ENCODE measurements around the gene MAF.

Gene MAF

GRCh38 chr16:79598348-79599181 lies 2.0 kb downstream of the MAF start:
- H3K4me3 ChIP-seq (ENCODE audit: low read length): peak overlapping the region; percentile 91
- H3K4me1 ChIP-seq (ENCODE audit: insufficient read depth, low read length): peaks cover 27% of the 10 kb centered on the region; the same call in 1 of the 2 replicates
- no peaks in the 10 kb centered on the region for H3K9me3 ChIP-seq (ENCODE audit: insufficient read depth, low read depth, low read length)
- H3K9ac ChIP-seq (ENCODE audit: low read depth, low read length): peak overlapping the region; percentile 66; the same call in 1 of the 2 replicates
- H3K27me3 ChIP-seq (ENCODE audit: insufficient read depth, low read length): peaks cover 17% of the 10 kb centered on the region; the same call in 1 of the 2 replicates
- no peaks in the 10 kb centered on the region for H3K36me3 ChIP-seq (ENCODE audit: insufficient read depth, low read depth, low read length)
- no peak overlapping the region for H3K27ac ChIP-seq (ENCODE audit: low read length)

DNA sequence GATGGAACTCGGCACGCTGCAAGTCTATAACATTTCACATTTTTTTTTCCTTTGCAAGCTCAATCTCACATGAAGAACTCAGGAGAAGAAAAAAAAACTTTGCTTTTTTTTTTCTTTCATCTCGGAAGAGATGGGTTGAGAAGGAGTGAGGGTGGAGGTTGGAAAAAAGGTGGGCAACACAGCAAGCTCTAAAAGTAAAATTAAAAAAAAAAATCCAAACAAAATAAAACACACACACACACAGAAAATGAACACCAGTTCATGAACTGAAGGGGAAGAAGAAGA lies 2.5 kb downstream of the MAF start:
- Histone ChIP-seq H3K27me3 (ENCODE audit: insufficient read depth, low read length) (peaks cover 17% of the 10 kb centered on the region; the same call in 1 of the 2 replicates), H3K27ac (ENCODE audit: low read length) (no peak overlapping the region), H3K9ac (ENCODE audit: low read depth, low read length) (peak overlapping the region; percentile 66; the same call in 1 of the 2 replicates), H3K36me3 (ENCODE audit: insufficient read depth, low read depth, low read length) (no peaks in the 10 kb centered on the region), H3K4me3 (ENCODE audit: low read length) (peak overlapping the region; percentile 91), H3K4me1 (ENCODE audit: insufficient read depth, low read length) (peaks cover 30% of the 10 kb centered on the region; the same call in 1 of the 2 replicates), H3K9me3 (ENCODE audit: insufficient read depth, low read depth, low read length) (no peaks in the 10 kb centered on the region)

- Histone ChIP-seq H3K36me3 (ENCODE audit: insufficient read depth, low read depth, low read length) (no peaks in the 10 kb centered on the region), H3K9ac (ENCODE audit: low read depth, low read length) (peak overlapping the region; percentile 66; the same call in 1 of the 2 replicates)
Measured at GRCh38 chr16:79597277-79598062, 3.1 kb downstream of the MAF start.

DNA sequence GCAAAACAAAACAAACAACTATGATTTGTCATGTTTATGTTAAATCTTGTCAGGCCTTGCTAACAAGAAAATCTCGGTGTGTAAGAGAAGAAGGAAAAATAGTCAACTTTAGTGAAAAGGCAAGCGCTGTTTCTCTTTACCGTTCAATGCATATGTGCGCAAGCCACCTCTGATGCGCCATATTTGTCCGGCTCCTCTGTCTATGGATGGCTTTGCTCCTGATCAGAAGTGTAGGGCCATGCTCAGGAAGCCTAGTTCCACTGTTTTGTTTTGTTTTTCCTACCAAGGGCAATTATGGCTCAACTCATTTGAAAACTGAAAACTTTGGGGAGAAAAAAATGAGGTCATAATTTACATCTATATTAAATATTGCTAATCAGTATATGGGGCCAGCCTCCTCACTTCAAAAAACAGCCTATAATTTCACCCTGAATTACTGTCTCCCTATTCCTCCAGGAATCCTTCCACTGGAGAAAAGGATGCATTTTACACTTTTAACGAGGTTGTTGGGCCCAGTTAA lies 4.5 kb downstream of the MAF start:
- H3K9ac ChIP-seq (ENCODE audit: low read depth, low read length): no peak overlapping the region
- H3K9me3 ChIP-seq (ENCODE audit: insufficient read depth, low read depth, low read length): no peaks in the 10 kb centered on the region
- peak overlapping the region; percentile 91 for H3K4me3 ChIP-seq (ENCODE audit: low read length)
- H3K36me3 ChIP-seq (ENCODE audit: insufficient read depth, low read depth, low read length): no peaks in the 10 kb centered on the region
- no peak overlapping the region for H3K27ac ChIP-seq (ENCODE audit: low read length)
- peaks cover 38% of the 10 kb centered on the region; the same call in 1 of the 2 replicates for H3K4me1 ChIP-seq (ENCODE audit: insufficient read depth, low read length)
- peaks cover 12% of the 10 kb centered on the region; the same call in 1 of the 2 replicates for H3K27me3 ChIP-seq (ENCODE audit: insufficient read depth, low read length)

More at GRCh38 chr16:79597277-79598062, 3.1 kb downstream of the MAF start:
- no peaks in the 10 kb centered on the region for H3K9me3 ChIP-seq (ENCODE audit: insufficient read depth, low read depth, low read length)
- peaks cover 17% of the 10 kb centered on the region; the same call in 1 of the 2 replicates for H3K27me3 ChIP-seq (ENCODE audit: insufficient read depth, low read length)
- no peak overlapping the region for H3K27ac ChIP-seq (ENCODE audit: low read length)
- H3K4me3 ChIP-seq (ENCODE audit: low read length): peak overlapping the region; percentile 91
- peaks cover 30% of the 10 kb centered on the region; the same call in 1 of the 2 replicates for H3K4me1 ChIP-seq (ENCODE audit: insufficient read depth, low read length)

- Histone ChIP-seq H3K27ac (ENCODE audit: low read length) (no peak overlapping the region), H3K36me3 (ENCODE audit: insufficient read depth, low read depth, low read length) (no peaks in the 10 kb centered on the region), H3K4me3 (ENCODE audit: low read length) (no peak overlapping the region; the same call in 1 of the 2 replicates), H3K9ac (ENCODE audit: low read depth, low read length) (no peak overlapping the region), H3K4me1 (ENCODE audit: insufficient read depth, low read length) (peaks cover 38% of the 10 kb centered on the region; the same call in 1 of the 2 replicates), H3K27me3 (ENCODE audit: insufficient read depth, low read length) (peaks cover 12% of the 10 kb centered on the region; the same call in 1 of the 2 replicates), H3K9me3 (ENCODE audit: insufficient read depth, low read depth, low read length) (no peaks in the 10 kb centered on the region)
Measured at GRCh38 chr16:79595231-79595641, 5.3 kb downstream of the MAF start.

GRCh38 chr16:79593754-79594153 lies 6.8 kb downstream of the MAF start:
- H3K9me3 ChIP-seq (ENCODE audit: insufficient read depth, low read depth, low read length): no peaks in the 10 kb centered on the region
- H3K4me1 ChIP-seq (ENCODE audit: insufficient read depth, low read length): peaks cover 38% of the 10 kb centered on the region; the same call in 1 of the 2 replicates
- H3K27ac ChIP-seq (ENCODE audit: low read length): no peak overlapping the region
- no peaks in the 10 kb centered on the region for H3K36me3 ChIP-seq (ENCODE audit: insufficient read depth, low read depth, low read length)
- H3K9ac ChIP-seq (ENCODE audit: low read depth, low read length): no peak overlapping the region
- no peak overlapping the region for H3K4me3 ChIP-seq (ENCODE audit: low read length)
- H3K27me3 ChIP-seq (ENCODE audit: insufficient read depth, low read length): peaks cover 17% of the 10 kb centered on the region; the same call in 1 of the 2 replicates

GRCh38 chr16:79593074-79593531 lies 7.4 kb downstream of the MAF start:
- Histone ChIP-seq H3K9me3 (ENCODE audit: insufficient read depth, low read depth, low read length) (no peaks in the 10 kb centered on the region), H3K4me1 (ENCODE audit: insufficient read depth, low read length) (peaks cover 38% of the 10 kb centered on the region; the same call in 1 of the 2 replicates), H3K27me3 (ENCODE audit: insufficient read depth, low read length) (peaks cover 11% of the 10 kb centered on the region; the same call in 1 of the 2 replicates), H3K36me3 (ENCODE audit: insufficient read depth, low read depth, low read length) (no peaks in the 10 kb centered on the region), H3K9ac (ENCODE audit: low read depth, low read length) (no peak overlapping the region), H3K4me3 (ENCODE audit: low read length) (no peak overlapping the region), H3K27ac (ENCODE audit: low read length) (no peak overlapping the region)

- Histone ChIP-seq H3K4me1 (ENCODE audit: insufficient read depth, low read length) (peaks cover 29% of the 10 kb centered on the region; the same call in 1 of the 2 replicates), H3K9ac (ENCODE audit: low read depth, low read length) (no peak overlapping the region), H3K27me3 (ENCODE audit: insufficient read depth, low read length) (peaks cover 6% of the 10 kb centered on the region; the same call in 1 of the 2 replicates)
Measured at GRCh38 chr16:79592186-79592585, 8.4 kb downstream of the MAF start.

DNA sequence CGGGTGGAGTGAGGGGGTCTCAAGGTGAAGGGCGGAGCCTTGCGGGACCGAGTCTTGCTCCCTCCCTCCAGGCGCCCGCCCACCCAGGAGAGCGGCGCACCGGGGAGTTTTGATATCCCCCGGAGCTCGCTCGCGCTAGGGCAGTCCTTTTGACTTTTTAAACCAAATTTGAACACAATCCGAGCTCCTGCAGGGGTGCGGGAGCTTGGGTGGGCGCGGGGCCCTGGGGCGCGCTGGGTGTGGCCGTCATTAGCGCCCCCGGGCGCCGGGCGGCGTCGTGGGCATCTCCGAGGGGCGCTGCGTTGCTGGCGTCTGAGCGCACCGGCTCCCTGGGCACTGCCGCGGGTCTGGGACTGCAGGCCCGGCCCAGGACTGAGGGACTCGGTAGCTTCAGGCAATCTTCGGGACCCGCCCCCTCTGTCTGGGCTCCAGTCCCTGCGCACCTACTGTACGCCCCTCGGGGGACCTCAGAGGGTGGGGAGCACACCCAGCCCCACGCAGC lies 10.9 kb downstream of the MAF start:
- no peaks in the 10 kb centered on the region for H3K9me3 ChIP-seq (ENCODE audit: insufficient read depth, low read depth, low read length)
- no peaks in the 10 kb centered on the region for H3K36me3 ChIP-seq (ENCODE audit: insufficient read depth, low read depth, low read length)
- H3K27ac ChIP-seq (ENCODE audit: low read length): no peak overlapping the region
- H3K4me3 ChIP-seq (ENCODE audit: low read length): peak overlapping the region; percentile 38; the same call in 1 of the 2 replicates
- peaks cover 6% of the 10 kb centered on the region; the same call in 1 of the 2 replicates for H3K27me3 ChIP-seq (ENCODE audit: insufficient read depth, low read length)
- peaks cover 12% of the 10 kb centered on the region; the same call in 1 of the 2 replicates for H3K4me1 ChIP-seq (ENCODE audit: insufficient read depth, low read length)
- no peak overlapping the region for H3K9ac ChIP-seq (ENCODE audit: low read depth, low read length)

More at GRCh38 chr16:79592186-79592585, 8.4 kb downstream of the MAF start:
- H3K36me3 ChIP-seq (ENCODE audit: insufficient read depth, low read depth, low read length): no peaks in the 10 kb centered on the region
- H3K4me3 ChIP-seq (ENCODE audit: low read length): no peak overlapping the region
- H3K9me3 ChIP-seq (ENCODE audit: insufficient read depth, low read depth, low read length): no peaks in the 10 kb centered on the region
- no peak overlapping the region for H3K27ac ChIP-seq (ENCODE audit: low read length)

- Histone ChIP-seq H3K9ac (ENCODE audit: low read depth, low read length) (no peak overlapping the region), H3K27me3 (ENCODE audit: insufficient read depth, low read length) (peaks cover 6% of the 10 kb centered on the region; the same call in 1 of the 2 replicates), H3K4me3 (ENCODE audit: low read length) (no peak overlapping the region), H3K4me1 (ENCODE audit: insufficient read depth, low read length) (peaks cover 8% of the 10 kb centered on the region; the same call in 1 of the 2 replicates), H3K27ac (ENCODE audit: low read length) (no peak overlapping the region), H3K36me3 (ENCODE audit: insufficient read depth, low read depth, low read length) (no peaks in the 10 kb centered on the region), H3K9me3 (ENCODE audit: insufficient read depth, low read depth, low read length) (no peaks in the 10 kb centered on the region)
Measured at GRCh38 chr16:79587897-79588296, 12.6 kb downstream of the MAF start.

GRCh38 chr16:79587296-79587695 lies 13.2 kb downstream of the MAF start:
- peaks cover 12% of the 10 kb centered on the region; the same call in 1 of the 2 replicates for H3K4me1 ChIP-seq (ENCODE audit: insufficient read depth, low read length)
- no peaks in the 10 kb centered on the region for H3K36me3 ChIP-seq (ENCODE audit: insufficient read depth, low read depth, low read length)
- no peak overlapping the region for H3K4me3 ChIP-seq (ENCODE audit: low read length)
- no peak overlapping the region for H3K9ac ChIP-seq (ENCODE audit: low read depth, low read length)
- H3K27me3 ChIP-seq (ENCODE audit: insufficient read depth, low read length): peaks cover 6% of the 10 kb centered on the region; the same call in 1 of the 2 replicates
- H3K9me3 ChIP-seq (ENCODE audit: insufficient read depth, low read depth, low read length): no peaks in the 10 kb centered on the region
- H3K27ac ChIP-seq (ENCODE audit: low read length): no peak overlapping the region

Data from iPS-20b (cell line).